IMR-90 (cell line): ENCODE measurements around the gene CEBPA. TPM values are rescaled to one million over a fixed set of nuclear protein-coding genes. Genes with fewer than 3 reads are reported as not detected.

ENCODE experiments used
- ATAC-seq: fragments of 200-7000 bp; cut with Tn5 transposase; 2 replicates; pipeline ENCODE4 v1.9.1; 2020; ENCODE audit warnings: low read depth, mild to moderate bottlenecking, moderate library complexity
- BruUV-seq: library from RNA; stranded (reverse); fragments of 400-500 nt; replicated peaks from 2 replicates; lab custom pipeline; 2021; lab: Mats Ljungman, UMichigan
- CTCF ChIA-PET: fragments of 300-600 bp; formaldehyde crosslinking; extraction: SDS; loops from one replicate; lab custom pipeline; 2021; ENCODE audit warnings: antibody characterized with exemption; lab: Yijun Ruan, JAX
- POLR2A ChIA-PET: fragments of 300-600 bp; sonication (Branson Sonifier 250); formaldehyde crosslinking; loops from one replicate; lab custom pipeline; 2022; ENCODE audit warnings: antibody characterized with exemption; ENCODE audit not compliant: unreplicated experiment; lab: Charles Lee
- DNase-seq: peaks from one replicate; pipeline ENCODE4 v3.0.0; 2013
- H2AFZ ChIP-seq: replicated peaks from 2 replicates; pipeline ENCODE3; 2013; ENCODE audit warnings: low read length, mild to moderate bottlenecking; ENCODE audit not compliant: poor library complexity
- H2AK5ac ChIP-seq: 2 replicates; pipeline ENCODE4 v1.6.1; 2013; ENCODE audit warnings: low read depth, low read length, inconsistent platforms
- H2AK9ac ChIP-seq: replicated peaks from 2 replicates; pipeline ENCODE3; 2013; ENCODE audit warnings: mild to moderate bottlenecking, low read depth, low read length, moderate library complexity; ENCODE audit not compliant: poor library complexity
- H2BK120ac ChIP-seq: 2 replicates; pipeline ENCODE4 v1.6.1; 2013; ENCODE audit warnings: low read depth, low read length, inconsistent platforms
- H2BK15ac ChIP-seq: 3 replicates; pipeline ENCODE4 v1.6.1; 2013; ENCODE audit warnings: low read depth, low read length, inconsistent platforms
- H2BK20ac ChIP-seq: 2 replicates; pipeline ENCODE4 v1.6.1; 2013; ENCODE audit warnings: low read depth, mild to moderate bottlenecking, inconsistent platforms, low read length, moderate library complexity
- H2BK5ac ChIP-seq: 2 replicates; pipeline ENCODE4 v1.6.1; 2013; ENCODE audit warnings: mild to moderate bottlenecking, low read depth, low read length, inconsistent platforms; ENCODE audit not compliant: poor library complexity, severe bottlenecking
- H3K14ac ChIP-seq: replicated peaks from 2 replicates; pipeline ENCODE4 v1.6.1; 2013; ENCODE audit warnings: low read depth, low read length, inconsistent platforms
- H3K18ac ChIP-seq: 2 replicates; pipeline ENCODE4 v1.6.1; 2013; ENCODE audit warnings: low read depth, low read length, control low read depth
- H3K23ac ChIP-seq: 2 replicates; pipeline ENCODE4 v1.6.1; 2013; ENCODE audit warnings: low read depth, low read length, inconsistent platforms
- H3K27ac ChIP-seq: 2 replicates; pipeline ENCODE4 v1.5.1; 2013; ENCODE audit warnings: mild to moderate bottlenecking, control low read depth, low read length; ENCODE audit not compliant: insufficient read depth
- H3K27me3 ChIP-seq: 2 replicates; pipeline ENCODE4 v1.6.1; 2013; ENCODE audit warnings: low read length; ENCODE audit not compliant: control insufficient read depth, insufficient read depth
- H3K36me3 ChIP-seq: 2 replicates; pipeline ENCODE4 v1.6.1; 2013; ENCODE audit warnings: low read length, mixed read lengths; ENCODE audit not compliant: control insufficient read depth, insufficient read depth
- H3K4ac ChIP-seq: 2 replicates; pipeline ENCODE4 v1.6.1; 2013; ENCODE audit warnings: low read depth, low read length, inconsistent platforms
- H3K4me1 ChIP-seq: 2 replicates; pipeline ENCODE4 v1.6.1; 2013; ENCODE audit warnings: low read length, mixed read lengths; ENCODE audit not compliant: control insufficient read depth, insufficient read depth
- H3K4me2 ChIP-seq: 2 replicates; pipeline ENCODE4 v1.6.1; 2013; ENCODE audit warnings: low read depth, mild to moderate bottlenecking, control low read depth, low read length, moderate library complexity
- H3K4me3 ChIP-seq: 2 replicates; pipeline ENCODE4 v1.5.1; 2013; ENCODE audit warnings: low read depth, mild to moderate bottlenecking, control low read depth, low read length, moderate library complexity; ENCODE audit not compliant: insufficient read depth
- H3K56ac ChIP-seq: 2 replicates; pipeline ENCODE4 v1.6.1; 2013; ENCODE audit warnings: low read length, inconsistent platforms; ENCODE audit not compliant: insufficient read depth; ENCODE audit errors: extremely low read depth
- H3K79me1 ChIP-seq, 2 experiments: 2 replicates each; pipeline ENCODE4 v1.6.1; 2013; ENCODE audit warnings: low read length in 2 of 2, inconsistent platforms in 1 of 2, low read depth in 1 of 2
- H3K9ac ChIP-seq: 2 replicates; pipeline ENCODE4 v1.6.1; 2013; ENCODE audit warnings: low read depth, low read length, control low read depth
- H3K9me1 ChIP-seq: 2 replicates; pipeline ENCODE4 v1.6.1; 2013; ENCODE audit warnings: low read length, inconsistent platforms; ENCODE audit not compliant: insufficient read depth
- H3K9me3 ChIP-seq: 2 replicates; pipeline ENCODE4 v1.6.1; 2013; ENCODE audit warnings: low read length; ENCODE audit not compliant: control insufficient read depth, insufficient read depth
- H4K20me1 ChIP-seq: 2 replicates; pipeline ENCODE4 v1.6.1; 2013; ENCODE audit warnings: low read length, inconsistent platforms; ENCODE audit not compliant: insufficient read depth
- H4K5ac ChIP-seq: 2 replicates; pipeline ENCODE4 v1.6.1; 2013; ENCODE audit warnings: mild to moderate bottlenecking, low read depth, low read length, control low read depth
- H4K8ac ChIP-seq, 2 experiments: 2 replicates each; pipeline ENCODE4 v1.6.1; 2013; ENCODE audit warnings: low read depth in 2 of 2, low read length in 2 of 2, control low read depth in 1 of 2, inconsistent platforms in 1 of 2
- H4K91ac ChIP-seq: 2 replicates; pipeline ENCODE4 v1.6.1; 2013; ENCODE audit warnings: low read depth, low read length, inconsistent platforms; ENCODE audit not compliant: insufficient read depth
- CEBPB ChIP-seq: IDR thresholded peaks from 2 replicates; pipeline ENCODE4 v1.6.1; 2012; ENCODE audit warnings: low read depth, low read length, improper control_type of control experiment
- CHD1 ChIP-seq: IDR thresholded peaks from 2 replicates; pipeline ENCODE4 v1.6.1; 2012; ENCODE audit warnings: low read depth, low read length, improper control_type of control experiment
- NFE2L2 ChIP-seq: fragments of 150-350 bp; IDR thresholded peaks from 2 replicates; pipeline ENCODE4 v1.6.1; 2016; ENCODE audit warnings: low read depth, mild to moderate bottlenecking, low read length
- RCOR1 ChIP-seq: IDR thresholded peaks from 2 replicates; pipeline ENCODE4 v1.6.1; 2012; ENCODE audit warnings: mild to moderate bottlenecking, low read length, improper control_type of control experiment; ENCODE audit not compliant: insufficient replicate concordance
- WGBS, 2 experiments: methylation state at CpG; one replicate each; pipeline versions ENCODE4 v1.1.5 to v1.1.7; 2013; ENCODE audit warnings: missing lambda C conversion rate in 2 of 2; ENCODE audit not compliant: insufficient read length in 1 of 2; ENCODE audit errors: extremely low coverage in 2 of 2; 5-methylcytosine and 5-hydroxymethylcytosine counted together
- dilution Hi-C: fragments of 300-500 bp; cut with HindIII; formaldehyde crosslinking; loops from one replicate; pipeline ENCODE4 v1.14.3; 2018; ENCODE audit warnings: low sequenced_read_pairs; ENCODE audit not compliant: unreplicated experiment
- in situ Hi-C: fragments of 300-500 bp; cut with MboI; formaldehyde crosslinking; loops from 3 replicates; pipeline ENCODE4 v1.14.3; 2019; ENCODE audit warnings: low sequenced_read_pairs, inconsistent platforms, mixed read lengths
- intact Hi-C: fragments of 100-400 bp; cut with micrococcal nuclease; formaldehyde crosslinking; loops from 2 replicates; pipeline ENCODE4 v1.10.0; 2022
- polyA plus RNA-seq, 3 experiments: library from polyadenylated mRNA; depleted of rRNA; stranded (reverse); fragments of >200 nt; gene quantifications; 2 replicates each; pipeline ENCODE4 v1.2.3, GENCODE V29; 2012; ENCODE audit warnings: low replicate concordance in 1 of 3
- total RNA-seq: library from RNA; depleted of rRNA; stranded (reverse); fragments of >200 nt; gene quantifications from 2 replicates; pipeline ENCODE4 v1.2.3, GENCODE V29; 2012
- TF ChIP-seq, protein P1 (sequence below): fragments of 150-350 bp; IDR thresholded peaks from 2 replicates; pipeline ENCODE4 v1.6.1; 2016; ENCODE audit warnings: low read depth, mild to moderate bottlenecking, low read length, moderate library complexity, borderline replicate concordance
- TF ChIP-seq, protein P2 (sequence below): conservative IDR thresholded peaks from 2 replicates; pipeline ENCODE4 v1.5.1; 2012; ENCODE audit warnings: mild to moderate bottlenecking, low read depth, low read length, improper control_type of control experiment

CEBPA gene
- total and polyA plus RNA-seq, 2 of the 4 experiments (the other 2 are of a cell fraction): under 0.01 to 0.09 TPM

DNA sequence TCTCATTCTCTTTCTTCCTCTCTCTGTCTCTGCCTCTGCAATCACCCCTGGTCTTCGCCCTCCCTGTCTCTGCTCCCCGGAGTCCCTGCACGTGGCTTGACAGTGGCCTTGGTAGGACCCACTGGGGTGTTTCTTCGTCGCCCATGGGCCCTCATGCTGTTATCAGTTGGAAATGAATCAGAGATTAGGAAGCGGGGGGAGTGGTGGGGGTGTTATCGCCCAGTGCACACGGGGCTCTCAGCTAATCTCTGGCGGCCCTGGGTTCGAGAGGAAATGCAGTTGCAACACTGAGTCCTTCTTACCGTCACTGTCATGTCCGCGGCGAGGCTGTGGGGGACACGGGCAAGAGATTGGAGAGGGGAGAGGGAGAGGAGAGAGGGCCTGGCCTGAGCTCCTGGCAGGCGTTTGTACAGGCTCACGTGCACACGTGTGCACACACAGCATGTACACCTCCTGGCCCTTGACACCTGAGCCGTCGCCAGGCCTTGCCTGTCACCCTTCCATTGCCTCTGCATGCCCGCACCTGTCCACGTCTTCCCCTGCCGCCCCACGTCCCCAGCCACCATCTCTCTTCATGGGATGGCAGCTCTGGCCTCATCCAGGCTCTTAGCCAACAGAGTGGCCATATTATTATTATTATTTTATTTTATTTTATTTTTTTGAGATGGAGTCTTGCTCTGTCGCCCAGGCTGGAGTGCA lies 38.9 kb downstream of the CEBPA start:
- Histone ChIP-seq H3K9ac (no peak overlapping the region), H2BK15ac (no peak overlapping the region), H3K56ac (no peak overlapping the region), H4K20me1 (no peaks in the 10 kb centered on the region), H2AK5ac (no peak overlapping the region), H2BK20ac (no peak overlapping the region), H3K4ac (no peak overlapping the region), H3K9me3 (no peaks in the 10 kb centered on the region), H3K14ac (no peak overlapping the region), H3K4me3 (no peak overlapping the region), H3K79me1 (no peaks in the 10 kb centered on the region), H3K4me2 (no peak overlapping the region), H4K91ac (no peak overlapping the region), H3K18ac (no peak overlapping the region), H2AK9ac (no peak overlapping the region), H4K5ac (no peak overlapping the region), H2BK120ac (no peak overlapping the region), H3K27ac (no peak overlapping the region), H3K9me1 (no peaks in the 10 kb centered on the region), H2AFZ (no peak overlapping the region), H3K4me1 (no peaks in the 10 kb centered on the region), H3K36me3 (no peaks in the 10 kb centered on the region), H3K23ac (no peak overlapping the region), H3K27me3 (peaks cover 17% of the 10 kb centered on the region; the same call in 1 of the 2 replicates), H2BK5ac (no peak overlapping the region), H4K8ac (no peak overlapping the region)
- dilution Hi-C loops: no loop called here
- DNase-seq (no peak), ATAC-seq (no peak)
- intact Hi-C loops: no loop called here
- in situ Hi-C loops: no loop called here
- CTCF ChIA-PET: no interaction called here
- no TSS peak for BruUV-seq
- TF ChIP-seq CHD1 (no peak), CEBPB (no peak), RCOR1 (no peak), NFE2L2 (no peak)
- TF ChIP-seq, protein P1, sequence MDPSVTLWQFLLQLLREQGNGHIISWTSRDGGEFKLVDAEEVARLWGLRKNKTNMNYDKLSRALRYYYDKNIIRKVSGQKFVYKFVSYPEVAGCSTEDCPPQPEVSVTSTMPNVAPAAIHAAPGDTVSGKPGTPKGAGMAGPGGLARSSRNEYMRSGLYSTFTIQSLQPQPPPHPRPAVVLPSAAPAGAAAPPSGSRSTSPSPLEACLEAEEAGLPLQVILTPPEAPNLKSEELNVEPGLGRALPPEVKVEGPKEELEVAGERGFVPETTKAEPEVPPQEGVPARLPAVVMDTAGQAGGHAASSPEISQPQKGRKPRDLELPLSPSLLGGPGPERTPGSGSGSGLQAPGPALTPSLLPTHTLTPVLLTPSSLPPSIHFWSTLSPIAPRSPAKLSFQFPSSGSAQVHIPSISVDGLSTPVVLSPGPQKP: no peak
- TF ChIP-seq, protein P2, sequence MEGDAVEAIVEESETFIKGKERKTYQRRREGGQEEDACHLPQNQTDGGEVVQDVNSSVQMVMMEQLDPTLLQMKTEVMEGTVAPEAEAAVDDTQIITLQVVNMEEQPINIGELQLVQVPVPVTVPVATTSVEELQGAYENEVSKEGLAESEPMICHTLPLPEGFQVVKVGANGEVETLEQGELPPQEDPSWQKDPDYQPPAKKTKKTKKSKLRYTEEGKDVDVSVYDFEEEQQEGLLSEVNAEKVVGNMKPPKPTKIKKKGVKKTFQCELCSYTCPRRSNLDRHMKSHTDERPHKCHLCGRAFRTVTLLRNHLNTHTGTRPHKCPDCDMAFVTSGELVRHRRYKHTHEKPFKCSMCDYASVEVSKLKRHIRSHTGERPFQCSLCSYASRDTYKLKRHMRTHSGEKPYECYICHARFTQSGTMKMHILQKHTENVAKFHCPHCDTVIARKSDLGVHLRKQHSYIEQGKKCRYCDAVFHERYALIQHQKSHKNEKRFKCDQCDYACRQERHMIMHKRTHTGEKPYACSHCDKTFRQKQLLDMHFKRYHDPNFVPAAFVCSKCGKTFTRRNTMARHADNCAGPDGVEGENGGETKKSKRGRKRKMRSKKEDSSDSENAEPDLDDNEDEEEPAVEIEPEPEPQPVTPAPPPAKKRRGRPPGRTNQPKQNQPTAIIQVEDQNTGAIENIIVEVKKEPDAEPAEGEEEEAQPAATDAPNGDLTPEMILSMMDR: no peak
- 70% methylated on average over 2 of the region's 25 CpGs; no CpG with 5 or more reads in 1 of the 2 experiments for WGBS, 2 experiments
- POLR2A ChIA-PET: no interaction called here
